H1 (cell line): Measurements from ENCODE around the gene VRK2. TPM values are rescaled to one million over a fixed set of nuclear protein-coding genes. Genes with fewer than 3 reads are reported as not detected.

Experiments
- CTCF ChIA-PET: fragments of 300-600 bp; sonication (Branson Sonifier 250); formaldehyde crosslinking; loops from one replicate; lab custom pipeline; 2021; ENCODE audit not compliant: partially characterized antibody; lab: Charles Lee
- POLR2A ChIA-PET: fragments of 300-600 bp; sonication (Branson Sonifier 250); formaldehyde crosslinking; loops from one replicate; lab custom pipeline; 2021; ENCODE audit warnings: inconsistent platforms; ENCODE audit not compliant: partially characterized antibody; lab: Charles Lee
- DNase-seq, 2 experiments: peaks; one replicate each; pipeline versions ENCODE4 v3.0.0 to v3.0.0-alpha.2; 2010 to 2022; ENCODE audit warnings: low spot score in 2 of 2, low read depth in 1 of 2, mixed read lengths in 1 of 2
- FAIRE-seq: peaks from 2 replicates; lab custom pipeline; 2011; peaks lifted over from hg19 to GRCh38; lab: Jason Lieb, UNC
- H2AFZ ChIP-seq: 2 replicates; pipeline ENCODE4 v1.8.1; 2012; ENCODE audit warnings: low read length, inconsistent platforms
- H2AK5ac ChIP-seq: 2 replicates; pipeline ENCODE4 v1.6.1; 2013; ENCODE audit warnings: low read depth, low read length
- H2BK120ac ChIP-seq: replicated peaks from 2 replicates; pipeline ENCODE3; 2013; ENCODE audit warnings: low read depth, low read length, inconsistent platforms
- H2BK12ac ChIP-seq: 2 replicates; pipeline ENCODE4 v1.6.1; 2013; ENCODE audit warnings: low read depth, low read length
- H2BK15ac ChIP-seq: 2 replicates; pipeline ENCODE4 v1.6.1; 2013; ENCODE audit warnings: low read length
- H2BK20ac ChIP-seq: 2 replicates; pipeline ENCODE4 v1.6.1; 2013; ENCODE audit warnings: low read length
- H2BK5ac ChIP-seq: 2 replicates; pipeline ENCODE4 v1.6.1; 2013; ENCODE audit warnings: low read depth, low read length
- H3K14ac ChIP-seq: 2 replicates; pipeline ENCODE4 v1.6.1; 2013; ENCODE audit warnings: inconsistent platforms; ENCODE audit not compliant: insufficient read length
- H3K18ac ChIP-seq: 2 replicates; pipeline ENCODE4 v1.6.1; 2013; ENCODE audit warnings: low read length; ENCODE audit errors: extremely low read depth
- H3K23ac ChIP-seq: 2 replicates; pipeline ENCODE4 v1.6.1; 2013; ENCODE audit warnings: inconsistent platforms; ENCODE audit not compliant: insufficient read length
- H3K23me2 ChIP-seq: 2 replicates; pipeline ENCODE4 v1.6.1; 2013; ENCODE audit warnings: low read depth, low read length
- H3K27ac ChIP-seq: 2 replicates; pipeline ENCODE4 v1.6.1; 2011; ENCODE audit warnings: low read depth, low read length, inconsistent platforms
- H3K27me3 ChIP-seq, 4 experiments: replicated peaks in 1 of 4; 1 replicate in 1 of 4; 2 replicates in 3 of 4; pipeline versions ENCODE4 v1.6.1 to v1.8.1; 2011 to 2013; ENCODE audit warnings: low read length in 3 of 4, mild to moderate bottlenecking in 3 of 4, inconsistent platforms in 2 of 4, mixed read lengths in 2 of 4, moderate library complexity in 1 of 4; ENCODE audit not compliant: control insufficient read depth in 3 of 4, insufficient read depth in 3 of 4; ENCODE audit errors: extremely low read depth in 1 of 4
- H3K36me3 ChIP-seq, 4 experiments: 2 replicates each; pipeline versions ENCODE4 v1.6.1 to v1.8.1; 2011 to 2013; ENCODE audit warnings: mild to moderate bottlenecking in 4 of 4, low read length in 3 of 4, moderate library complexity in 2 of 4, control low read depth in 1 of 4, inconsistent platforms in 1 of 4; ENCODE audit not compliant: insufficient read depth in 4 of 4, control insufficient read depth in 2 of 4
- H3K4ac ChIP-seq: replicated peaks from 2 replicates; pipeline ENCODE3; 2013; ENCODE audit warnings: low read length, low read depth, mixed read lengths, inconsistent platforms; ENCODE audit not compliant: insufficient read length
- H3K4me1 ChIP-seq, 4 experiments: replicated peaks in 1 of 4; 1 replicate in 1 of 4; 2 replicates in 3 of 4; pipeline versions ENCODE4 v1.6.1 to v1.8.1; 2011 to 2013; ENCODE audit warnings: low read length in 3 of 4, inconsistent platforms in 2 of 4, mixed read lengths in 1 of 4; ENCODE audit not compliant: insufficient read depth in 4 of 4, control insufficient read depth in 3 of 4
- H3K4me2 ChIP-seq, 2 experiments: 2 replicates each; pipeline versions ENCODE4 v1.6.1 to v1.8.1; 2011 to 2013; ENCODE audit warnings: low read depth in 2 of 2, low read length in 2 of 2, control low read depth in 1 of 2, inconsistent platforms in 1 of 2, mild to moderate bottlenecking in 1 of 2; ENCODE audit not compliant: insufficient read depth in 1 of 2
- H3K4me3 ChIP-seq, 4 experiments: fragments of 200-600, 300-600 bp in 1 of 4; sonication (generic), shearing (Covaris generic), sonication (Bioruptor Twin) in 1 of 4; 2 replicates each; pipeline versions ENCODE4 v1.5.1 to v1.8.1; 2011 to 2016; ENCODE audit warnings: low read length in 4 of 4, low read depth in 3 of 4, control low read depth in 2 of 4, inconsistent platforms in 2 of 4, mild to moderate bottlenecking in 2 of 4, mixed read lengths in 1 of 4, moderate library complexity in 1 of 4; ENCODE audit not compliant: insufficient read depth in 2 of 4; ENCODE audit errors: extremely low read depth in 1 of 4
- H3K56ac ChIP-seq: replicated peaks from 2 replicates; pipeline ENCODE3; 2013; ENCODE audit warnings: low read depth, mild to moderate bottlenecking, mixed read lengths, low read length, inconsistent platforms; ENCODE audit not compliant: insufficient read length
- H3K79me1 ChIP-seq: 2 replicates; pipeline ENCODE4 v1.6.1; 2013; ENCODE audit warnings: low read depth, low read length, control low read depth
- H3K79me2 ChIP-seq, 2 experiments: 2 replicates each; pipeline versions ENCODE4 v1.6.1 to v1.8.1; 2012 to 2013; ENCODE audit warnings: low read length in 2 of 2, mild to moderate bottlenecking in 2 of 2, inconsistent platforms in 1 of 2; ENCODE audit not compliant: insufficient read depth in 2 of 2, control insufficient read depth in 1 of 2
- H3K9ac ChIP-seq, 4 experiments: replicated peaks in 1 of 4; 1 replicate in 1 of 4; 2 replicates in 3 of 4; pipeline versions ENCODE4 v1.6.1 to v1.8.1; 2011 to 2013; ENCODE audit warnings: low read depth in 3 of 4, low read length in 3 of 4, control low read depth in 2 of 4, mild to moderate bottlenecking in 2 of 4, moderate library complexity in 2 of 4, inconsistent platforms in 1 of 4; ENCODE audit errors: extremely low read depth in 1 of 4
- H3K9me3 ChIP-seq, 2 experiments: 2 replicates each; pipeline versions ENCODE4 v1.6.1 to v1.8.1; 2012 to 2013; ENCODE audit warnings: mild to moderate bottlenecking in 2 of 2, moderate library complexity in 2 of 2, control low read depth in 1 of 2, inconsistent platforms in 1 of 2, low read depth in 1 of 2, low read length in 1 of 2, mixed read lengths in 1 of 2; ENCODE audit not compliant: insufficient read depth in 2 of 2
- H4K20me1 ChIP-seq, 2 experiments: replicated peaks in 1 of 2; 2 replicates each; pipeline versions ENCODE3 to v1.8.1; 2011 to 2013; ENCODE audit warnings: inconsistent platforms in 2 of 2, low read length in 2 of 2, mild to moderate bottlenecking in 1 of 2; ENCODE audit not compliant: insufficient read depth in 2 of 2, control insufficient read depth in 1 of 2
- H4K5ac ChIP-seq: 2 replicates; pipeline ENCODE4 v1.6.1; 2013; ENCODE audit warnings: low read length, low read depth, mixed read lengths, inconsistent platforms; ENCODE audit not compliant: insufficient read length
- H4K8ac ChIP-seq: 2 replicates; pipeline ENCODE4 v1.8.0; 2013; ENCODE audit warnings: mild to moderate bottlenecking, moderate library complexity, low read length, inconsistent platforms; ENCODE audit not compliant: insufficient read depth; ENCODE audit errors: extremely low read depth
- H4K91ac ChIP-seq: replicated peaks from 2 replicates; pipeline ENCODE3; 2013; ENCODE audit warnings: low read length, mixed read lengths, inconsistent platforms; ENCODE audit not compliant: insufficient read length
- CBX5 ChIP-seq: fragments of 300-800, 300-1000 bp; sonication (generic); IDR thresholded peaks from 2 replicates; pipeline ENCODE4 v1.7.1; 2016; ENCODE audit warnings: antibody characterized with exemption, low read length, low read depth
- CBX8 ChIP-seq: fragments of 300-800, 300-1000 bp; sonication (generic); IDR thresholded peaks from 2 replicates; pipeline ENCODE4 v1.7.1; 2016; ENCODE audit warnings: low read depth, low read length, borderline replicate concordance
- SRF ChIP-seq: IDR thresholded peaks from 2 replicates; pipeline ENCODE4 v1.6.1; 2011; ENCODE audit warnings: mild to moderate bottlenecking, low read depth, low read length, moderate library complexity
- WGBS, 2 experiments: shearing (Covaris generic) in 1 of 2; methylation state at CpG; one replicate each; pipeline versions ENCODE4 v1.1.6 to v1.1.7; 2013 to 2015; ENCODE audit warnings: low lambda C conversion rate in 2 of 2, mixed read lengths in 2 of 2, inconsistent platforms in 1 of 2, low coverage in 1 of 2, missing lambda C conversion rate in 1 of 2; ENCODE audit not compliant: insufficient replicate concordance in 2 of 2, insufficient coverage in 1 of 2, insufficient read length in 1 of 2; ENCODE audit errors: extremely low coverage in 1 of 2, missing lambda C conversion rate in 1 of 2; 5-methylcytosine and 5-hydroxymethylcytosine counted together
- polyA plus RNA-seq, 7 experiments: library from polyadenylated mRNA; depleted of rRNA in 3 of 7; stranded (reverse) in 5 of 7; unstranded in 2 of 7; fragments of >200 nt in 5 of 7; fragments of 200-250 nt in 2 of 7; gene quantifications; 1 replicate in 5 of 7; 2 replicates in 1 of 7; 4 replicates in 1 of 7; pipeline versions ENCODE4 v1.2.1 to v1.2.3, GENCODE V29; 2011 to 2013; ENCODE audit warnings: missing spikeins in 2 of 7, mixed read lengths in 2 of 7
- total RNA-seq: library from RNA; stranded (reverse); fragmentation: NEBNext Ultra II Directional; extraction: Animal tissue kit (Norgen Biotek cat#: 25700); gene quantifications from 2 replicates; pipeline ENCODE4 v1.2.1, GENCODE V29; 2021

VRK2 gene
- total and polyA plus RNA-seq, 2 of the 8 experiments (the other 6 are each of a cell fraction or from before 2014, with no cell fraction given) = 7.6 to 27.8 TPM

- WGBS, 2 experiments = 96% methylated on average over 2 of the region's 2 CpGs; no CpG with 5 or more reads in 1 of the 2 experiments
- Histone ChIP-seq H3K27ac (no peak overlapping the region), H2AFZ (no peak overlapping the region), H3K4ac (no peak overlapping the region), H2BK15ac (no peak overlapping the region), H3K36me3 (peaks cover 0 to 51% (median 5%) of the 10 kb centered on the region in 4 experiments; a peak in 4 of 8 replicates), H2BK120ac (no peak overlapping the region), H3K4me2 (no peak overlapping the region), H3K23me2 (no peaks in the 10 kb centered on the region; the same call in 1 of the 2 replicates), H3K18ac (no peak overlapping the region), H4K20me1 (peaks cover 2% of the 10 kb centered on the region in 2 experiments), H3K56ac (peak overlapping the region; percentile 16), H3K4me3 (no peak overlapping the region), H3K79me2 (no peaks in the 10 kb centered on the region), H2BK12ac (no peak overlapping the region), H4K5ac (no peak overlapping the region), H2AK5ac (no peak overlapping the region), H4K91ac (no peak overlapping the region), H3K79me1 (no peaks in the 10 kb centered on the region; the same call in 1 of the 2 replicates), H4K8ac (no peak overlapping the region), H3K23ac (no peak overlapping the region), H3K14ac (no peak overlapping the region), H3K4me1 (no peaks in the 10 kb centered on the region), H2BK5ac (no peak overlapping the region), H3K9me3 (no peaks in the 10 kb centered on the region), H2BK20ac (no peak overlapping the region), H3K27me3 (no peaks in the 10 kb centered on the region), H3K9ac (no peak overlapping the region)
- POLR2A ChIA-PET = no interaction called here
- DNase-seq (no peak), FAIRE-seq (no peak)
- CTCF ChIA-PET = no interaction called here
- no peak for TF ChIP-seq CBX8
- no peak for TF ChIP-seq SRF
- TF ChIP-seq CBX5 = no peak
These were observed 151.3 kb downstream of the VRK2 start for GRCh38 chr2:58197894-58198293.
